Measurements from ENCODE around the gene KRTAP4-8.
"Not testable (repeated sequence)": the region's sequence is repeated elsewhere in the genome, so short reads cannot be mapped to it uniquely, and the experiment has no call there.

KRTAP4-8 gene

DNA sequence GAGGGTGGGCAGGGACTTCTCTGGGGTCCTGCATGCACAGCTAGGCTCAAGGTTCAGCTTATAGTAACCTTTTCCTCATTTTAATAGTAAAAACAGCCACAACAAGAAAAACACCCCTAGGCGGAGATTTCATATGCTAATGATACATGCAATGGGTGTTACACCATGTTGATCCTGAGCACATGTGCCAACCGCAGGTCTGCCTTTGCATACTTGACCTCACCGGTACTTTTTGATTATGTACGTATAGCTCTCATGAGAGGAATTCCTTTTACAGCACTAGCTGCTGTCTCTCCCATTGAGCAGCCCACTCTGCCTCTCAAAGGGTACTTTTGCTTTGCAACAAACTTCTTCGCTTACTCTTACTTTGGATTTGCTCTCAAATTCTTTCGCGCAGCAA, 1.9 kb downstream of the KRTAP4-8 start:
- H3K36me3 ChIP-seq (ENCODE audit: control insufficient read depth, low read length): no peaks in the 10 kb centered on the region
- no peak overlapping the region for H3K27ac ChIP-seq (ENCODE audit: low read depth, low read length)
- H3K9me2 ChIP-seq (replicated peaks; ENCODE audit: control insufficient read depth, low read length): no peaks in the 10 kb centered on the region
- no peaks in the 10 kb centered on the region for H3K27me3 ChIP-seq (ENCODE audit: control insufficient read depth, low read length)
- no peaks in the 10 kb centered on the region for H3F3A ChIP-seq (ENCODE audit: control insufficient read depth, insufficient read depth)
- no peak overlapping the region for H3K4me2 ChIP-seq (ENCODE audit: low read length)
- H3K4me1 ChIP-seq (ENCODE audit: control insufficient read depth, low read length): peaks cover 6% of the 10 kb centered on the region
- H3K4me3 ChIP-seq (ENCODE audit: low read length): no peak overlapping the region
- no peaks in the 10 kb centered on the region for H3K79me2 ChIP-seq (ENCODE audit: control insufficient read depth, low read length)
- H3K9me3 ChIP-seq (ENCODE audit: control insufficient read depth, insufficient read depth, low read length): peaks cover 10% of the 10 kb centered on the region
- H4K20me1 ChIP-seq (ENCODE audit: control insufficient read depth, insufficient read depth, low read depth, low read length): no peaks in the 10 kb centered on the region
- TF ChIP-seq EZH2phosphoT487 (IDR thresholded peaks at IDR 0.05; ENCODE audit: borderline replicate concordance, low read length): no peak
- TF ChIP-seq, protein P1, sequence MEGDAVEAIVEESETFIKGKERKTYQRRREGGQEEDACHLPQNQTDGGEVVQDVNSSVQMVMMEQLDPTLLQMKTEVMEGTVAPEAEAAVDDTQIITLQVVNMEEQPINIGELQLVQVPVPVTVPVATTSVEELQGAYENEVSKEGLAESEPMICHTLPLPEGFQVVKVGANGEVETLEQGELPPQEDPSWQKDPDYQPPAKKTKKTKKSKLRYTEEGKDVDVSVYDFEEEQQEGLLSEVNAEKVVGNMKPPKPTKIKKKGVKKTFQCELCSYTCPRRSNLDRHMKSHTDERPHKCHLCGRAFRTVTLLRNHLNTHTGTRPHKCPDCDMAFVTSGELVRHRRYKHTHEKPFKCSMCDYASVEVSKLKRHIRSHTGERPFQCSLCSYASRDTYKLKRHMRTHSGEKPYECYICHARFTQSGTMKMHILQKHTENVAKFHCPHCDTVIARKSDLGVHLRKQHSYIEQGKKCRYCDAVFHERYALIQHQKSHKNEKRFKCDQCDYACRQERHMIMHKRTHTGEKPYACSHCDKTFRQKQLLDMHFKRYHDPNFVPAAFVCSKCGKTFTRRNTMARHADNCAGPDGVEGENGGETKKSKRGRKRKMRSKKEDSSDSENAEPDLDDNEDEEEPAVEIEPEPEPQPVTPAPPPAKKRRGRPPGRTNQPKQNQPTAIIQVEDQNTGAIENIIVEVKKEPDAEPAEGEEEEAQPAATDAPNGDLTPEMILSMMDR (IDR thresholded peaks at IDR 0.05; ENCODE audit: low read depth, low read length, poor library complexity, severe bottlenecking): no peak

DNA sequence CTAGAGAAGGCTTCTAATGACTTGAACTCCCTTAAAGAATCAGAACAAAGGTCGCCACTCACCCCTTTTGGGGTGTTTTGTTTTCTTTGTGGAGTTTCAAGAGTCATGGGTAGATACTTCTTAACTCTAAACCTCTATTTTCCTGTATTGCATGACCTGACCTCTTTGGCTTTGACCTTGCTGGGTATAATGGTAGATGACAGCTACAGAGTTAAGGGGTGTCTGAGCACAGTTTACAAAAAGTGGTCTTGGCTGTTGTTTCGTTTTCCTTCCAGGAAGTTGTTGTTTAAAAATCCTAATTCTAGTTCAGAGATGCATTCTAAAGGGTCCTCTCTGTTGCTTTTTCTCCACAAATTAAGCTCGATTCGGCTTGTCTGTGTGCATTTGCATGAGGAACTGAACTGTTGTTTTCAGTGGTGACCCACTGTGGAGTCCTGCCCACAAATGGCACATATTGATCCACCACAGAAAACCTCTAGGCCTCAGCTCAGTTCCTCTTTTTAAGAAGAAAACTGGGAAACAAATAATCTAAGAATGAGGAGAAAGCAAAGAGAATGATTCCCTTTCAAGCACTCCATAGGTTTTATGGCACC, 9.1 kb downstream of the KRTAP4-8 start:
- H3K27me3 ChIP-seq (ENCODE audit: control insufficient read depth, low read length); H3K4me3 ChIP-seq (ENCODE audit: low read length); H3K4me2 ChIP-seq (ENCODE audit: low read length); H3K9me2 ChIP-seq (replicated peaks; ENCODE audit: control insufficient read depth, low read length); H3K4me1 ChIP-seq (ENCODE audit: control insufficient read depth, low read length); H3F3A ChIP-seq (ENCODE audit: control insufficient read depth, insufficient read depth); H3K79me2 ChIP-seq (ENCODE audit: control insufficient read depth, low read length); H3K27ac ChIP-seq (ENCODE audit: low read depth, low read length); H3K36me3 ChIP-seq (ENCODE audit: control insufficient read depth, low read length); H4K20me1 ChIP-seq (ENCODE audit: control insufficient read depth, insufficient read depth, low read depth, low read length); H3K9me3 ChIP-seq (ENCODE audit: control insufficient read depth, insufficient read depth, low read length): not testable (repeated sequence)

DNA sequence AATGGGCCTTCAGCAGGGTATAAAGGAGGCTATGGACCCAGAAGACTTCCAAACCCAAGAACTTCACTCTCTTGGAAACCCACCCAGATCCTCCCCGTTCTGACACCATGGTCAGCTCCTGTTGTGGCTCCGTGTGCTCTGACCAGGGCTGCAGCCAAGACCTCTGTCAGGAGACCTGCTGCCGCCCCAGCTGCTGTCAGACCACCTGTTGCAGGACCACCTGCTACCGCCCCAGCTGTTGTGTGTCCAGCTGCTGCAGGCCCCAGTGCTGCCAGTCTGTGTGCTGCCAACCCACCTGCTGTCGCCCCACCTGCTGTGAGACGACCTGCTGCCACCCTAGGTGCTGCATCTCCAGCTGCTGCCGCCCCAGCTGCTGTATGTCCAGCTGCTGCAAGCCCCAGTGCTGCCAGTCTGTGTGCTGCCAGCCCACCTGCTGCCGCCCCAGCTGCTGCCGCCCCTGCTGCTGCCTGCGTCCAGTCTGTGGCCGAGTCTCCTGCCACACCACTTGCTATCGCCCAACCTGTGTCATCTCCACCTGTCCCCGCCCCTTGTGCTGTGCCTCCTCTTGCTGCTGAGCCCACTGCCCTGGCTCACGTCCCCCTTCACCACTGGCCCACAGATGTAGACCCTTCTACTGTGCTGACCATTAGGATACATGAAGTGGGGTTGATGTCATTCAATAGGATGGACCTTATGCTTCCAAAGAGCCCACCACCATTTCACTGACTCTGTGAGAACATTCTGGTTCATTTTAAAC, 13.7 kb downstream of the KRTAP4-8 start, which contains the start of gene KRTAP4-7:
KRTAP4-7 (plus strand) TSS at position 51 of the 757 bp plus-strand sequence; CDS start at position 108, 57 bp downstream.
- H3K9me3 ChIP-seq (ENCODE audit: control insufficient read depth, insufficient read depth, low read length); H3K36me3 ChIP-seq (ENCODE audit: control insufficient read depth, low read length); H3K4me1 ChIP-seq (ENCODE audit: control insufficient read depth, low read length); H3K27me3 ChIP-seq (ENCODE audit: control insufficient read depth, low read length); H4K20me1 ChIP-seq (ENCODE audit: control insufficient read depth, insufficient read depth, low read depth, low read length); H3K27ac ChIP-seq (ENCODE audit: low read depth, low read length); H3K79me2 ChIP-seq (ENCODE audit: control insufficient read depth, low read length); H3K4me2 ChIP-seq (ENCODE audit: low read length); H3K4me3 ChIP-seq (ENCODE audit: low read length); H3F3A ChIP-seq (ENCODE audit: control insufficient read depth, insufficient read depth); H3K9me2 ChIP-seq (replicated peaks; ENCODE audit: control insufficient read depth, low read length): not testable (repeated sequence)

- H3K79me2 ChIP-seq (ENCODE audit: control insufficient read depth, low read length); H3K27ac ChIP-seq (ENCODE audit: low read depth, low read length); H3K36me3 ChIP-seq (ENCODE audit: control insufficient read depth, low read length); H3K27me3 ChIP-seq (ENCODE audit: control insufficient read depth, low read length); H3K9me3 ChIP-seq (ENCODE audit: control insufficient read depth, insufficient read depth, low read length); H3F3A ChIP-seq (ENCODE audit: control insufficient read depth, insufficient read depth); H3K4me2 ChIP-seq (ENCODE audit: low read length); H3K4me3 ChIP-seq (ENCODE audit: low read length); H4K20me1 ChIP-seq (ENCODE audit: control insufficient read depth, insufficient read depth, low read depth, low read length); H3K4me1 ChIP-seq (ENCODE audit: control insufficient read depth, low read length); H3K9me2 ChIP-seq (replicated peaks; ENCODE audit: control insufficient read depth, low read length): not testable (repeated sequence)
These were observed 14.5 kb downstream of the KRTAP4-8 start for GRCh38 chr17:41083427-41083826.

- H3K27me3 ChIP-seq (ENCODE audit: control insufficient read depth, low read length): no peaks in the 10 kb centered on the region
- no peaks in the 10 kb centered on the region for H3K36me3 ChIP-seq (ENCODE audit: control insufficient read depth, low read length)
- H3F3A ChIP-seq (ENCODE audit: control insufficient read depth, insufficient read depth): no peaks in the 10 kb centered on the region
- no peaks in the 10 kb centered on the region for H3K79me2 ChIP-seq (ENCODE audit: control insufficient read depth, low read length)
- no peak overlapping the region for H3K4me3 ChIP-seq (ENCODE audit: low read length)
- H3K4me2 ChIP-seq (ENCODE audit: low read length): no peak overlapping the region
- no peak overlapping the region for H3K27ac ChIP-seq (ENCODE audit: low read depth, low read length)
- H3K9me2 ChIP-seq (replicated peaks; ENCODE audit: control insufficient read depth, low read length): no peaks in the 10 kb centered on the region
- TF ChIP-seq, protein P1 (IDR thresholded peaks at IDR 0.05; ENCODE audit: low read depth, low read length, poor library complexity, severe bottlenecking): no peak
- no peaks in the 10 kb centered on the region for H3K9me3 ChIP-seq (ENCODE audit: control insufficient read depth, insufficient read depth, low read length)
- H3K4me1 ChIP-seq (ENCODE audit: control insufficient read depth, low read length): no peaks in the 10 kb centered on the region
- no peaks in the 10 kb centered on the region for H4K20me1 ChIP-seq (ENCODE audit: control insufficient read depth, insufficient read depth, low read depth, low read length)
These were observed 15.3 kb downstream of the KRTAP4-8 start for GRCh38 chr17:41082626-41083025.
